CD4-positive, alpha-beta T cell treated with Interleukin-21 for 1 hour (primary cell): ENCODE data around the gene ITGB4.

Experiments used
- DNase-seq: peaks from one replicate; pipeline ENCODE4 v3.0.0-alpha.2; 2020

Gene ITGB4

GRCh38 chr17:75698659-75699058, 22.6 kb upstream of the ITGB4 start:
- DNase-seq = no peak

DNA sequence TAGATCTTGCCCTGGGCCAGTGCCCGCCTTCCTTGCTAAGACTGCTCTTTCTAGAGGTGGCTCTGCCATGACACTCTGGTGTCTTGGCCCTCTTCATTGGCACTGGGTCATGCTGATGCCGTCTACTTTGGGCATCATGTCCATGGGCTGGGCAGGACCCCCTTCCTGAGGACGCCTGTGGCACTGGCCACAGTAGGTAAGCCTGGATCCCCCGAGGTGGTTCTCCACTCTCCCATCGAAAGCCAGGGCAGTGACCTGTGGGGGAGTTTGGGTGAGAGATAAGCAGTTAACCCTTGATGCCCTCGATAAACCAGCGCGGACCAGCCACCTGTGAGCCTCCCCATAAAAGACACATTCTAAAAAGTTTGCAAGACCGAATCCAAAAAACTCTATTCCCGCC, 20.0 kb upstream of the ITGB4 start:
- DNase-seq = no peak

- no peak for DNase-seq
Observed at GRCh38 chr17:75703191-75703590, 18.1 kb upstream of the ITGB4 start.

DNA sequence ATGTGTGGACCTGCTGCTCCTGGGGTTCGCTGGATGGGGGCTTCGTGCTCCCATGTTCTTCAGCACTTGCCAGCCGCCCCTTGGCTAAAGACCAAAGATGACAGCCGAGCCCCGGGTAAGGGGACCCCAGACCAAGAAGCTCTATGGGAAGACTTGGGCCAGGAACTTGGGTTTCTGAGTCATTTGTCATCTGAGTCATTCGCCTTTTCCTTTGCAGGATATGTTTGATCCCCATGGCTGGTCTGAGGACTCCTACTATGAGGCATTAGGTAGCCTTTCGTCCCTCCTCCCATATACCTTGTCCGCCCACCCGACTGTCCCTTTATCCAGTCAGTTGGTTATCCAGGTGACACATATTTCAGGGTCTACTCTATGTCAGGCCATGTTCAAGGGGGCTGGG, 17.7 kb upstream of the ITGB4 start:
- DNase-seq = no peak

DNA sequence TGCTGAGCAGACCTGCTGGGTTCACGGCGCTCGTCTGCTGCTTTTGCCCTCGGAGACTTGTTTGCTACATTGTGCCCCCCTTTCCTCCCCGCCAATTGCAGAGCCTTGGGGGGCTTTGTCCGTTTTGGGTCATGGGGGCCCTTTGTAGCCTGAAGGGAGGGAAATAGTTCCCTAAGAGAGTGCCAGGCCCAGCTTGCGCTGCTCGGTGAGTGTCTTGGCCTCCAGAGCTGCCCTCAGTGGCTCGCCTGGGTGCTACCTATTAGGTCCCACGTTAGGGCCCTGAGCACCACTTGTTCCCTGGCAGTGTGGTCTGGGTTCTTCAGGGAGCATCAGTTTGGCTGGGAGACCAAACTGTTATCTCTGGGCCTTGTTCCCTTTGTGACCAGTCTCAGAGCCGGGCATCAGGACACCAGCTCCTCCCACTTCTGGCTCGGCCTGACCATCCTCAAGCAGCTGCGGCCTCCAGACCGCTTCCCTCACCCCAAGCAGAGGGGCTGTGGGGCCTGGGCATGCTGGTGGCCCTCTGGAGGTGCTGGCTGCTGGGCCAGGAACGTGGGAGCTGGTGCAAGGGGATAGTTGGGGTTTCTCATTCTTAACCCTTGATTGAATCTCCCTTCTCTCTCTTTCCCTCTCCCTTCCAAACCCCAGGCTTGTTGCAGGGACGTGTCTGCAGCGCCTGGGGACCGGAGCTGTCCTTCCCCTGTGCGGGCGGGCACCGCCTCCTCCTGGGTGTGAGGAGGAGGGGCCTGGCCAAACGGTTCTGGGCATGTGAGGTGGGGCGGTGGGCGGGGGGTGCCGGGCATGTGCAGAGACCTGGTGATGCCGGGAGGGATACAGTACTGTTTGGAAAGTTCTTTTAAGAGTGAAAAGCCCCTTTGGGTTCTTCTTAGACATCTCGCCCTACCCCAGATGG, 16.0 kb upstream of the ITGB4 start:
- DNase-seq = no peak

DNA sequence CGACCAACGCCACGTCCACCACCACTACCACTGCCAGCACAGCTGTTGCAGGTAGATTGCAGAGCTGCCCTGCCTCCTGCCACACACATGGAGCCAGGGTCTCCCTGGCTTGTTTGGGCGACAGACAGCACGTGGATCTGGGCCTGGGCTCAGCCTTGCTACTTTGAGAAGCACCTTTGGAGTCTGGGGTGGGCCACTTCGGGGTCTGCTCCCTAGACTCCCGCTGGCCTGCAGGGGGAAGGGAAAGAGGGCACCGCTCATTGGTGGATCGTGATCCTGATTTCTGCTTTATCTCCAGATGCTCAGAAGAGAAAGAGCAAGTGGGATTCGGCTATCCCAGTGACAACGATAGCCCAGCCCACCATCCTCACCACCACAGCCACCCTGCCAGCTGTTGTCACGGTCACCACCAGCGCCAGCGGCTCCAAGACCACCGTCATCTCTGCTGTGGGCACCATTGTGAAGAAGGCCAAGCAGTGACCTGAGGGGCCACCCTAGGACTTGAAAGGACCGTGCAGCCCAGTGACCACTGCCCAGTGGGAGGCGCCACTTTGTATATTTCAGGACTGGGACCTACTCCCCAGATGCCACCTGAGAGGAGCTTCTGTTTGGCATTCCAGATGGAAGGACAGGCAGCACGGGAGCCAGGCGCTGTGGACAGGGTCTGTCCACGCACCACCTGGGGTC, 15.1 kb upstream of the ITGB4 start:
- DNase-seq = no peak

DNA sequence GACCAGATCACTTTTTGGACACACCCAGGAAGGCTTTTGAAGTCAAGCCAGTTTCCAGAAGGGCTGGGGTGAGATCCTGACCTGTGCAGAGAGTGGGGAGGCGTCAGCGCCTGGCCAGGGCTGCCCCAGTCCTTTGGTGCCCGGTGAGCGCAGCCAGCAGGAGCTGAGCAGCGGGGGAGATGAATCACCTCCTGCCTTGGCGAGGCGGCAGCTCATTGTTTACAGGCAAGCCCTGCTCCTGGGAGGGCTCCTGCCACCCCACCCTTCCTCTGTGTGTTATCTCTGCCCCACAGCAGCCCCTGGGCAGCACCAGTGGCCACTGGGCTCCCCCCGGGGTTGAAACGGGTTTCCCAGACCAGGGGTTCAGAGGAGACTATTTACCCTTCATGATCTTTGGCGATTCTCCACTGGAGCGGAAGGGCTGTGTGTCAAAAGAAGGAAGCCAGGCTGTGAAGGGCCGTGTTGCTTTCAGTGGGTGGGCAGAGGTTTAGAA, 14.1 kb upstream of the ITGB4 start:
- no peak for DNase-seq

DNA sequence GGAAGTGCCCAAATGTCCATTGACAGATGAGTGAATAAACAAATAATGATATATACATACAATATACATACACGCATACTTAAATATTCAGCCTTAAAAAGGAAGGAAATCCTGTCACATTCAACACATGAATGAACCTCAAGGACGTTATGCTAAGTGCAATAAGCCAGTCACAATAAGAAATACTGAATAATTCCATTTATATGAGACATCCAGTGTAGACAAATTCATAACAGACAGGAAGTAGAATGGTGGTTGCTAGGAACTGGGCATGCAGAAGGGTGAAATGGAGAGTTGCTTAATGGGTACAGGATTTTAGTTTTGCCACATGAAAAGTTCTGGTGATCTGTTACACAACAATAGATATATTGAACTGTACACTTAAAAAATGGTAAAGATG, 8.8 kb upstream of the ITGB4 start:
- DNase-seq = no peak

GRCh38 chr17:75719732-75720131, 1.5 kb upstream of the ITGB4 start:
- DNase-seq = no peak

DNA sequence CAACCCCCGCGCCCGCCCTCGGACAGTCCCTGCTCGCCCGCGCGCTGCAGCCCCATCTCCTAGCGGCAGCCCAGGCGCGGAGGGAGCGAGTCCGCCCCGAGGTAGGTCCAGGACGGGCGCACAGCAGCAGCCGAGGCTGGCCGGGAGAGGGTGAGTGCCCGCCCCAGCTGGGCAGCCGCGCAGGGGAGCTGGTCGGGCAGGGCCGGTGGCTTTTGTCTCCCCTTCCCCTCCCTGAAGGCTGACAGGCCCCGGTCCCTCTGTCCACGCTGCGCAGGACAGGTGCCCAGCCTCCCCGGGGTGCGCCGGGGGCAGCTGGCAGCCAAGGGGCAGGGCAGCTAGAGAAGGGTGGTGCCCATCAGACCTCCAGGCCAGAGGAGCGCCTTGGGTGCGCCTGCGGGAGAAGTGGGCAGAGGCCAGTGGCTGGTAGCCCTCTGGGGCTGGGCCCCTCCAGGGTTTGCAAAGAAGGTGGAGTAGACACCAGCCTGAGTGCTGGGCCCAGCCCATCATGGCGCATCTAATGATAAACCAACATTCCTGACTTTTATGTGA, 278 bp downstream of the ITGB4 start:
- no peak for DNase-seq

GRCh38 chr17:75722076-75722475, 817 bp downstream of the ITGB4 start:
- DNase-seq = no peak

- no peak for DNase-seq
Observed at GRCh38 chr17:75722542-75723095, 1.4 kb downstream of the ITGB4 start.

DNA sequence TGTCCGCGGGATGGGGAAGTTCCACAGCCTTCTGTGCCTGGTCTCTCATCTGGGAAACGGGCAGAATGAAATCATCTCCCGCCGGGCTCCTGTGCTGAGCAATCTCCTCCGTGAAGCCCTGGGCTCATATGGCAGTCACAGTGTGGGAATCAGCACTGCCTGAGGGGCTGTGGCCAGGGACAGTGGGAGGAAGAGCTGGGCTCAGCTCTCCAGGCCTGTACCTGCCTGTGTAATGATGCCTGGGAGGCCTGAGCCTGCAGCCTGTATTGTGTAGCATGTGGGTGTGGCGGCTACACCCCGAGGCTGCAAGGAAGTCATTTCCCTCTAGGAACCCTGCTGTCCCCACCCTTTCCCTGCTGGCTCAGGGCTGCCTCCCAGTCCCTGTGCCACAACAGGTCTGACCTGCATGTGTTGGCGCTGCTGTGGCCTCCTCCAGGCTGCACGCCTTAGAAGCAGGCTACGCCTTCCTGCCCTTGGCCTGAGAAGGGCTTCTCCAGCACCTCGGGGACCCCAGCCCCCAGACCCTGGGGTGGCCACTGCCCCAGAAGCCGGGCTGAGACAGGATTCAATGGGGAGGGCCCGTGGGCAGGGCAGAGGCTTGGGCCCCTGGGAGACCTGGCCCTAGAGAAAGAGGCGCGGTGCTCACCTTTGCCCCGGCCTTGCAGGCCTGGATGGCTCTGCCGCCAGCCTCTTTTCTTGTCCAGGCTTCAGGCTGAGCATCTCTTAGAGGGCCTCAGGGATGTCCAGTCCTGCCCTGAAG, 2.1 kb downstream of the ITGB4 start:
- DNase-seq = no peak

DNA sequence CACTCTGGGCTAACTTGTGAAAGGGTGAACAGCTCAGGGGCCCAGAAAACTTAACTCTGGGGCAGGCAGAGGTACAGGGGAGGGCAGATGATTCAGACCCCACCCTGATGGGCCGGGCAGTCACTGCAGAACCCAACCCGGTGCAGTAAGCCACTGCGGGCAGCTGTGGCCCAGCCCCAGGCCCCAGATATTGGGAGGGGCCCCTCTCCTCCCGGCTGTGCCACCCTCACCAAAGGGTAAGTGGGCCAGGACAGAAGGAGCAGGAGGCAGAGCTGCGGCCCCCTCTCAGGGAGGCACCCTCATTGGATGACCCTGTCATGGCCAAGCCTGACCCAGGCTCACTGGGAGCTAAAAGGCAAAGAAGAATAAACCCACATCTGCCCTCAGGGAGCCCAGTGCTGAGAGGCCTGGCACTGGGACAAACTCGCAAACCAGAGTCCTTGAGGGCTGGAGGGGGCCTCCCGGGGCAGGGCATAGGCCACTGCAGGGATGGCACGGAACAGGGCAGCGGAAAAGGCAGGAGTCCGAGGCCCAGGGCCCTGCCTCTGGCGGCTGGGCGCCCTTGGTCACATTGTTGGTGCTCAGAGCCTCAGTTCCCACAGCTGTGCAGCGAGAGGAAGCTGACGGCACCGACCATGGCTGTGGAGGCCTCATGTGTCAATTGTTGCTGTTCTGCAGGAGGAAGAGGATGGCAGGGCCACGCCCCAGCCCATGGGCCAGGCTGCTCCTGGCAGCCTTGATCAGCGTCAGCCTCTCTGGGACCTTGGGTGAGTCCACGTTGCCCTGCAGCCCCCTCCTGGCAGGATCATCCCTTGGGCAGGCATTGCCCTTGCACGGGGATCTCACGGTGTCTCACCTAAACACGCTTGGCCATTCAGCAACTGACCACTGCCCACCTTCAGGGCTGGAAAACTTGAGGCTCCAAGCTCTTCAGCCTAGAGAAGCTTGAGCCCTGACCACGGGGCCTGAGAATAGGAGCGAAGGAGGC, 3.1 kb downstream of the ITGB4 start:
- no peak for DNase-seq

GRCh38 chr17:75725504-75725903, 4.2 kb downstream of the ITGB4 start:
- no peak for DNase-seq

DNA sequence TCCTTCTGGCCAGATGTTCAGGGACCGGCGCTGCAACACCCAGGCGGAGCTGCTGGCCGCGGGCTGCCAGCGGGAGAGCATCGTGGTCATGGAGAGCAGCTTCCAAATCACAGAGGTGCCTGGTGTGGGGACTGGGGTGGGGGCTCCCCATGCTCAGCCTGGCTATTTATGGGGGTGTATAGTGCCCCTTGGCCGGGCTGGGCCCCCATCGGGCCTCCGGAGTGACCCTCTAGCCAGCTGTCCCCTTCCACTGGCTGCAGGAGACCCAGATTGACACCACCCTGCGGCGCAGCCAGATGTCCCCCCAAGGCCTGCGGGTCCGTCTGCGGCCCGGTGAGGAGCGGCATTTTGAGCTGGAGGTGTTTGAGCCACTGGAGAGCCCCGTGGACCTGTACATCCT, 6.1 kb downstream of the ITGB4 start:
- DNase-seq = no peak

DNA sequence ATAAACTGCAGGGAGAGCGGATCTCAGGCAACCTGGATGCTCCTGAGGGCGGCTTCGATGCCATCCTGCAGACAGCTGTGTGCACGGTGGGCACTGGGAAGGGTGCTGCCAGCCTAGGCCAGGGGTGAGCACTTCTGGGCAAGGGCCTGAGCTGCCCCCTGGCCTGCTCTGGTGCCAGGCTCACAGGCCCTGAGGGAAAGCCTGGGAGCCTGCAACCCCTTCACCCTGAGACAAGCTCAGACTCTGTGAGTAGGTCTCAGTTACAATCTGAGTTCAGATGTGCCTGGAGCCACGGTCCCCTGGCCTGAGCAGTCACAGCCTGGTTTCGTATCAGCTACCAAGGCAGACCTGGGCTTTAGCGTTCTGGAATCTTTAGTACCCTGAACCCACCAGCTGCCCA, 8.1 kb downstream of the ITGB4 start:
- DNase-seq = no peak

DNA sequence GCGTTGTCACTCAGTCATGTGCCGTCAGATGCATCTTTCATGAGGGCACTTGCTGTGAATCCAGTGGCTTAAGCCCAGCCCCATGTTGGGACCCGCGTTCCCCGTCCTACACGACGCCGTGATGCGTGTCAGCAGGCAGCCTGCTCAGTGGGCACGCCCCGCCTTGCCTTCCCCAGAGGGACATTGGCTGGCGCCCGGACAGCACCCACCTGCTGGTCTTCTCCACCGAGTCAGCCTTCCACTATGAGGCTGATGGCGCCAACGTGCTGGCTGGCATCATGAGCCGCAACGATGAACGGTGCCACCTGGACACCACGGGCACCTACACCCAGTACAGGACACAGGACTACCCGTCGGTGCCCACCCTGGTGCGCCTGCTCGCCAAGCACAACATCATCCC, 8.8 kb downstream of the ITGB4 start:
- DNase-seq = no peak

GRCh38 chr17:75731086-75731715, 9.9 kb downstream of the ITGB4 start:
- DNase-seq = no peak

DNA sequence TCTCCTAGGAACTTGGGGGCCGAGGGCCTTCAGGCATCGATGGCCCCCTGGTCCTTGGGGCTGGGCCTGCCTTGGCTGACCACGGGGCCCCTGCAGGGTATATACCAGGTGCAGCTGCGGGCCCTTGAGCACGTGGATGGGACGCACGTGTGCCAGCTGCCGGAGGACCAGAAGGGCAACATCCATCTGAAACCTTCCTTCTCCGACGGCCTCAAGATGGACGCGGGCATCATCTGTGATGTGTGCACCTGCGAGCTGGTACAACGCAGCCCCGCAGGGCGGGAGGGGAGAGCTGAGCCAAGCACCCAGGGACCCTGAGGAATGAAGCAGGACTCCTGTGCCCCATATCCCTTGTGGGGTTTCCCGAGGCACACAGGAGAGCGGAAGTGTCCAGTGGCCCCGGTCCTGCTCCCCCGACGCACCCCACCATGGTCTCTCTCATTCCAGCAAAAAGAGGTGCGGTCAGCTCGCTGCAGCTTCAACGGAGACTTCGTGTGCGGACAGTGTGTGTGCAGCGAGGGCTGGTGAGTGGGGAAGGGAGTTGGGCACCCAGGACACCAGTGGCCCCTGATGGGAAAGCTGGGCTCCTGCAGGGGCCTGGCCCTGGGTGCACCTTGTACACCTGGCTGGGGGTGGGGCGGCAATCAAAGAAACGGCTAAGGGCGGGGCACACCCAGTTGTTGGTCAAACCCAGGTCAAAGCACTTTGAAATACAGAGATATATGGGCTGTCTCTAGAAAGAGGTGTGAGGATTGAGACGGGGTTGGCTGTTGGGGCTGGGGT, 10.6 kb downstream of the ITGB4 start:
- no peak for DNase-seq
